HG02870 (cell line): Measurements from ENCODE around the gene BTAF1.
"Not testable (repeated sequence)": the region's sequence is repeated elsewhere in the genome, so short reads cannot be mapped to it uniquely, and the experiment has no call there.

Experiments used
- ATAC-seq: cut with Tn5 transposase; IDR thresholded peaks from one replicate; pipeline ENCODE4 v1.9.1; 2021; ENCODE audit warnings: mild to moderate bottlenecking, moderate library complexity; ENCODE audit not compliant: unreplicated experiment

Gene BTAF1

DNA sequence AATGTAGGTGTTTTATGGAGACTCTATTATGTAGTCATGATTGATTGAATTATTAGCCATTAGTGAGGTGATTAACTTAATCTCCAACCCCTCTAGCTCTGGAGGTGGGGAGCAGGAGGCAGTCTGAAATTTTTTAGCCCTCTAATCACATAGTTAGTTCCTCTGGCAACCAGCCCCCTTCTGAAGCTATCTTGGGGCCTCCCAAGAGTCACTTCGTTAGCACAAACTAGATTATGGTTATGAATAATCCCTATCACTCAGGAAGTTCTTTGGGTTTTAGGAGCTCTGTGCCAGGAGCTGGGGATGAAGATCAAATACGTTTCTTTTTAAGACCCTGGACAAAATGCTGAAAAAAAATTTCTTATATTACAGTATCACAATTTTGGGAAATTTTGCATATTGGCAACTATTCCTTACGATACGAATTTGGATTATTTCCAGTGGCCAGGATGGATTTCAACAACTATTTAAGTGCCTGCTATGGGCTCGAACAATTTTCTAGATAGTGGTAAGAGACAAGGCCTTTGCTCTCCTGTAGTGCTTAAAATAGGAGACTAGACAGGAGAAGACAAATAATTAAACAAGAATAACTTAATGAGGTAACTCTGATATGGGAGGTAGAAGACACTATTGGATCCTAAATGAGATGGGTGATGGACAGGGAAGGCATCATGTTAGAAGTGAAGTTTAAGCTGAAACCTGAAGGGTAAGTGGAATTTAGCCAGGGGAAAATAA, 52.9 kb downstream of the BTAF1 start:
- ATAC-seq: no peak

DNA sequence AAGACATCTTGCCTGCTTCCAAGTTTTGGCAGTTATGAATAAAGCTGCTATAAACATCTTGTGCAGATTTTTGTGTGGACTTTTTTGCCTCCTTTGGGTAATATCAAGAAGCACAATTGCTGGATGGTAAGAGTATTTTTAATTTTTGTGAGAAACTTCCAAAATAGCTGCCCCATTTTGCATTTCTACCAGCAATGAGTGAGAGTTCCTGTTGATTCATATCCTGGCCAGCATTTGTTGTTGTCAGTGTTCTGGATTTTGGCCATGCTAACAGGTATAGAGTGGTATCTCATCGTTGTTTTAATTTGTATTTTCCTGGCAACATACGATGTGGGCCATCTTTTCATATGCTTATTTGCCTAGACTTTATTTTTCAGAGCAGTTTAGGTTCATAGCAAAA, 53.9 kb downstream of the BTAF1 start:
- no peak for ATAC-seq

DNA sequence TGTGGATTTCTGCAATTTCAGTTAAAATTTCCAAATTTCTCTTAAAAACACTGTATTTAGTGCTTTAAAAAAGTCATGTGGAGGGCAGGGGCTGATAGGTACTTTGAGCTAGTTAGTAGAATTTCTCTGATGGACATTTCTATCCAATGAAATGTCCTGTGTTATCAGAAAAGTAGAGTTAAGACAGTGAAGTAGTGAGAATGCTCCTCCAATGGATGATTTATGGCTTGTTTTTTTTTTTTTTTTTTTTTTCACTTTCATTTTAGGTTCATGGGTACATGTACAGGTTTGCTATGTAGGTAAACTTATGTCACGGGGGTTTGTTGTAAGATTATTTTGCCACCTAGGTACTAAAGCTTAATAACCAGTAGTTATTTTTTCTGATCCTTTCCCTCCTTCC, 55.0 kb downstream of the BTAF1 start:
- no peak for ATAC-seq

DNA sequence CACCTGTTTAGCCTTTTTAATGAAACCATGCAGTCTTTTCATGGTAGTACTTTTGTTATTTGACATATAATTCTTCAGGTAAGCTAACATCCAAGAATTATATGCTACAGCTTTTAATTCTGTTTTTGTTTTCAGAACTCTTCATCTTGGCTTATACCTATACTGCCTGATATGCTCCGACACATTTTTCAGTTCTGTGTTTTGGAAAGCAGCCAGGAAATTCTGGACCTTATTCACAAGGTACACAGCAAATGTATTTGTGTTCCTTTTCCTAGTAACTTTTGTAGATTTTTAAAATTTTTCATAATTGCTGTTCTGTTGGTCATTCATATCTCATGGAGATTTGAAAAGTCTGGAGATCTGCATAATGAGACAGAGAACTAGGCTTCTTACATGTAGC, 56.7 kb downstream of the BTAF1 start:
- no peak for ATAC-seq

DNA sequence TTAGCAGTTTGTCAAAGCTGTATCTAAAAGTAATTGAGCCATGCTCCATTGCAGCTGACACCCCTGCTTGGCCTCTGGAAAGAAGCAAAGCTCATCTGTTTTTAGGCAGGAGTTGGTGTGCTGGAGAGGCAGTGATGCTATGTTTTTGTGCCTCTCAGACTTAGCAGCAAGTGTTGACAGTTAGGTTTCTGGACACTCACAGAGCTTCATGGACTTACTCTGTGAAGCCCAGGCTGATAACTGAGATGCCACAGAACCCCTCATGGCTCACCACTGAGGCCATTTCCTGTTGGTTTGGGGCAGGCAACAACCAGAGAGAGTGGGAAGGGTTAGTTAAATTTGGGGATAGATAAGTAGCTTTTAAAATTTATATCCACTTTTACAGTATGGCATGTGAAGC, 59.8 kb downstream of the BTAF1 start:
- ATAC-seq: no peak

DNA sequence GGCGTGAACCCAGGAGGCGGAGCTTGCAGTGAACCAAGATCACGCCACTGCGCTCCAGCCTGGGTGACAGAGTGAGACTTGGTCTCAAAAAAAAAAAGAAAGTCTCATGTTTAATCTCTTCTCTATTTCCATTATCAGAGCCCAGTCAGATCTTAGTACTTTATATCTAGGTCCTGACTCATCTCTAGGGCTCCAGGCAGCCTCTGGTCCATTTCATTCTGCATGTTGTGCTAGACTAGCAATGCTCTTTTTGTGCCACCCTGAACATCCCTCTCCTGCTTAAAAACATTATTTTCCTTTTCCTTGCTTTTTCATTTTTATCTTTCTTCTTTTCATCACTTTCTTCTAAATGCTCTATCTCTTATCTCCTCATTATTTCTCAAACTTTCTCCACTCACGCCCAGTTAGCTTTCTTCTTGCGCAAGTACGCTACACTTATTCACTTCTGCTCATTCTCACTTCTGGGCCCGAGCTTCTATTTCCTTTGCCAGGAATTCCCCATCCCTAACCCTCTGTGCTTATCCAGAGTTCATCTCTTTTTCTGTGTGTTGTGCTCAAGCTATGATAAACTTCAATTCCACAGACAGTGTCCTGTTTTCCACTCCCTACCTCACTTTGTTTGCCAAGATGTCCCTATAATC, 63.9 kb downstream of the BTAF1 start:
- ATAC-seq: no peak

DNA sequence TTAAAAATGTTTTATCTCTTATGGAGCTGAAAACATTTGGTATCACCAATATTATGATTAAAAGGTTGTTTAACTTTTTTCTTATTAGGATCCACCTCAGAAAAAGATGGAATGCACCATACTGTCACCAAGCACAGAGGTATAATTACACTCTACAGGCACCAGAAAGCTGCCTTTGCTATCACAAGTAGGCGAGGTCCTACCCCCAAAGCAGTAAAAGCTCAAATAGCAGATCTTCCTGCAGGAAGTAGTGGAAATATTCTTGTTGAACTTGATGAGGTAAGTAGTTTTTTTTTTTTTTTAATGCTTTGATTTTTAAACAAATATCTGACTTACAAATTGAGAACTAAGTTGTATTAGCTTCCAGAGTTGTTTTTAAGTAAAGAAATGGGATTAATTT, 68.5 kb downstream of the BTAF1 start:
- ATAC-seq: no peak

DNA sequence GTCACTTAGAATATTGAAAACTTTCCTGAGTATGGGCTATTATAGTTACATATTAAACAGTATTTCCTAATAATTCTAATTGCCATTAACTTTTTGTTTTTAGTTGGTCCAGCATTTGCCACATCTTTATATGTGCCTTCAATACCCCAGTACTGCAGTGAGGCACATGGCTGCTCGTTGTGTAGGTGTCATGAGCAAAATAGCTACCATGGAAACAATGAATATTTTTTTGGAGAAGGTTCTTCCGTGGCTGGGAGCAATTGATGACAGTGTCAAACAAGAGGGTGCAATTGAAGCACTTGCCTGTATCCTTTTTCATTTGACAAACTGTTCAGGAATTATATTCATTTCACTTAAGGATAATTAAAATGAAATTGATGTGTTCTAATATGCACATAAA, 72.7 kb downstream of the BTAF1 start:
- no peak for ATAC-seq

DNA sequence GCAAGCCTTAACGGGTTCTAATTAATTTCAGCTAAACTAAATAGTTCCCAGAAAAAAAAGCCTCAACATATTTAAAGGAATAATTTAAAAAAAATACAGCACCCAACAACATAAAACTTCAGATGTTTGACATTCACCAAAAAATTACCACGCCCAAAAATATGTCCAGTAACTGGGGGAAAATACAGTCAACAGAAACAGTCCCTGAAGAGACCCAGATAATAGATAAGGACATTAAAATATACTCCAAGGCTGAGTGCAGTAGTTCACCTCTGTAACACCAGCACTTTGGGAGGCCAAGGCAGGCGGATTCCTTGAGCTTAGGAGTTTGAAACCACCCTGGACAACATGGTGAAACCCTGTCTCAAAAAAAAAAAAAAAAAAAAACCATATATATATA, 78.0 kb downstream of the BTAF1 start:
- ATAC-seq: no peak

DNA sequence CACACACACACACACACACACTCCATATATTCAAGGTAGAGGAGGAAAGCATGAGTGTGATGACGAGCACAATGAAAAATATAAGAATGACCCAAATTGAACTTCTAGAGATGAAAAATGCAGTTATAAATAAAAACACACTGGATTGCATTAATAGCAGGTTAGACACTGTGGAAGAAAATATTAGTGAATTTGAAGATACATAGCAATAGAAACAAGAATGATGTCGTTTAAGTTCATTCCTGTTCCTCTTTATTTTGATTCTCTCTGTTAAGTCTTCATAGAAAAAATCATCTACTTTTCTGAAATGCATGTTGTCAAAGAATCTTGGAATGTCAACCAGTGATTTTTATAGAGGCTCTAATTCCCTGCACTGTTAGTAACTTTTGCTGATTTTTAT, 78.4 kb downstream of the BTAF1 start:
- ATAC-seq: no peak

DNA sequence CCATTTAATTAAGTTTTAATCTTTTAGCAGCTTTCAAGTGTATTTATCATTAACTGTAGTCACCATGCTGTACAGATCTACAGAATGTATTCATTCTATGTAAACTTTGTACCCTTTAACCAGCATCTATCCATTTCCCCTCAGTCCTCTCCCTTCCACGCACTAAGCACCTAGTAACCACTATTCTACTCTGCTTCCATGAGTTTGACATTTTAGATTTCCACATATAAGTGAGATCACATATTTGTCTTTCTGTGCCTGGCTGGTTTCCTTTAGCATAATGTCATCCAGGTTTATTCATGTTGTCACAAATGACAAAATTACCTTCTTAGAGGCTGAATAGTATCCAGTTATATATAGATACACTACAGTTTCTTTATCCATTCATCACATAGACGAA, 79.7 kb downstream of the BTAF1 start:
- ATAC-seq: no peak

DNA sequence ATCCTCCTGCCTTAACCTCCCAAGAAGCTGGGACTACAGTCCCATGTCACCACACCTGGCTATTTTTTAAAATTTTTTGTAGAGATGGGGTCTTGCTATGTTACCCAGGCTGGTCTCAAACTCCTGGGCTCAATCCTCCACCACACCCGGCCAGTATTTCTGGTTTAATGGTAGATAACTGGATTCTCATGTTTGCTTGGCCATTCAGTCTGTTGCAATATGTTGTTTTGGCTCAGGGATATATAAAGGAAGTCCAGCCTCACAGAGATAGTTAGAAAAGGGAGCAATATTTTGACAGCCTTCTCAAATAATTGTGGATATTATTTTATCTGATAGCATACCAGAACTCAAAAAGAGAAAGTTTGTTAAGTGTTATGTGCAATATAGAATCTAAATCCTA, 82.4 kb downstream of the BTAF1 start:
- no peak for ATAC-seq

DNA sequence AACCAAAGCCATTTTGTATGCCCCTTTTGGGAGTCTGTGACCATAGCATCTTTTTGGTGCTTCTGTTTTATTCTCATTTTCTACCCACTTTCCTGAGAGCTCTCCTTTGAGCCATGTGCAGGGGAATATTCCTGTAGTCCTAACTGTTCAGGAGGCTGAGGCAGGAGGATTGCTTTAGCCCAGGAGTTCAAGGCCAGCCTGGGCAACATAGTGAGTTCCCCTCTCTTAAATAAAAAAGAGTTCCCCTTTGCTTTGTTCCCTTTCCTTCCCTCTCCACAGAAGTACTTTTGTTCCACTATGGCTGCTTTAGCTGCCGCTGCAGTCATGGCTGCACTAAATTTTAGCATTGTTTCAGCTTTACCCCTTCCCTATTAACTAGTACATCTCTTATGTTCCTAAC, 85.9 kb downstream of the BTAF1 start:
- ATAC-seq: no peak

DNA sequence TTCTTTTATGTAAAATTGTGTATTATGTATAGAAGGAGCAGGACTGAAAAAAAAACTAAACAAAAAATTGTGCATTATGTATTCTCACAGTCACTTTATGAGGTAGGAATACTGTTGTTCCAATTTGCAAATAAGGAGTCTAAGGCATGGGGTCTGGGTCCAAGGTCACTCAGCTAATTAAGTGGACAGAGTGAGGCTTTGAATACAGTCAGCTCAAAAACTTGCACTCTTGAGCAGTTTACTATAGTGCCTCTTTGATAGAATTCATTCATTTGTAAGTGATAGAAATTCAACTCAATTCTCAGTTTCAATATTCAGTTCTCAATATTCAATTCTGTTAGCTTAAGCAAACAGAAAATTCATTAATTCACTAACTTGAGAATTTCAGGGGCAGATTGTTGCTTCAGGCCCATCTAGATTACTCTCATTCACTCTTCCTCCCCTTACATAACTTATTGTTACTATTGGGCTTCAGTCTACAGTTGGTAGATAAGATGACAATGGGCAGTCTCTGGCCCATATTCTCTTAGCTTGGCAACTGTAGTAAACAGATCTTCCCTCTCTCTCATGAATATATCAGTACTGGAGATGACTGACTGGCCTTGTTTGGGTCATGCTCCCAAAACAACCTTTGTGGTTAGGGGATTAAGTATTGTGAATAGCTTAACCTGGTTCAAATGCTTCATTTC, 86.6 kb downstream of the BTAF1 start:
- no peak for ATAC-seq

DNA sequence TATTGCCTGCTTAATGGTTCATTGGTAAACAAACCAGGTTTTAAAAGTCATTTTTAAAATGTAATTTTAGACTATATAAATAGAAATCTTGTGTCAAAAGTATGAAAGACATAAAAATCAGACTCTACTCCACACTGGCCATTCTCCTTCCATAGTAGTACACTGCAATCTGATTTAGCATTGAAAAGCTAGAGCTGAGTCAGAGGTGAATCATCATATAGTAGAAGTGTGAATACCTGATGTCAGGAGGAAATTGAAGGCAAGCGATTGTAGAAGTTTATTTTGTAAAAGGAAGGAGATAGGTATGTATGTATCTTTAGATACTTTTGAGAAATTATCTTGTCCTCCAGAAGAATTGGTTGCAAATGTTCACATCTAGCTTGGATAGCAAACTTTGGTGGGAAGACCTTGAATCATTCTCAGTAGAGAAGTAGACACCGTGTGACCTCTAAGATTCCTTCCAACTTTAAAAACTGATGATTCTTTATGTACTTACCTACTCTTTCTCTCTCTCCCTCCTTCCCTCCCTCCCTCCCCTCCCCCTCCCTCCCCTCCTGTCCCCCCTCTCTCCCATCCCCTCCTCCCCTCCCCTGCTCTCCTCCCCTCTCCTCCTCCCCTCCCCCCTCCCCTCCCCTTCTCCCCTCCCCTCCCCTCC, 88.1 kb downstream of the BTAF1 start:
- ATAC-seq: no peak

DNA sequence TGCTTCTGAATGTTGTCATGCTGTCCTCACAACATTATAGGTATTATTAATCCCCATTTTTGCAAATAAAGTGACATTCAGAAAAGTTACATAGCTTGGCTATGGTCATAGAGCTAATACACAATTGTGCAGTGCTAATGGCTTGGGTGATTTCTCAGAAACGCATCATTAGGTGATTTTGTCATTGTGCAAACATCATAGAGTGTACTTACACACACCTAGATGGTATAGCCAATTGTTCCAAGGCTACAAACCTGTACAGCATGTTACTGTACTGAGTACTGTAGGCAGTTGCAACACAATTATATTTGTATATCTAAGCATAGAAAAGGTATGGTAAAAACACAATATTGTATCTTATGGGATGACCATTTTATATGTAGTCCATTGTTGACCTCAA, 91.0 kb downstream of the BTAF1 start:
- no peak for ATAC-seq

DNA sequence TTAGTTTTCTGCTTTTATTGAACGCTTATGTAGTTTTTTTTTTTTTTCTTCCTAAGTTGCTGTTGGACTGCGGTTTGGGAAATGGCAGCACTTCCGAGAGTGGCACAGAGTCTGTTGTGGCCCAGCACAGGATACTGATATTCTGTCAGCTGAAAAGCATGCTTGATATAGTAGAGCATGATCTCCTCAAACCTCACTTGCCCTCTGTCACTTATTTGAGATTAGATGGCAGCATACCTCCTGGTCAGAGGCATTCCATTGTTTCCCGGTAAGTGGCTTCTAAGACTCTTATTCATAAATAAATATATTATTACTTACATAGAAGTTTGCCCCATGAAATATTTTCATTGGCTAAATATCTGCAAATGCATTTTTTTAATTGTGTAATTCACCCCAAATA, 101.1 kb downstream of the BTAF1 start:
- ATAC-seq: no peak

DNA sequence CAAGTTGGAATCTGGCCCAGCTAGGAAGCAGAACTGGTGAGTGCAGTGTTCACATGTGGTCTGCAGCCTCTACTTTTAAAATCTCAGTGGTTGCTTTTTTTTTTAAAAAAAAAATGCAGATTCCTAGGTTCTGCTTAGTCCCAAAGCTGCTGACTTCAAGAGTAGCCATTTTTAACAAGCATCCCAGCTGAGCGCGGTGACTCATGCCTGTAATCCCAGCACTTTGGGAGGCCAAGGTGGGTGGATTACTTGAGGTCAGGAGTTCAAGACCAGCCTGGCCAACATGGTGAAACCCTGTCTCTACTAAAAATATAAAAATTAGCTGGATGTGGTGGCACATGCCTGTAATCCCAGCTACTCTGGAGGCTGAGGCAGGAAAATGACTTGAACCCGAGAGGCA, 101.8 kb downstream of the BTAF1 start:
- ATAC-seq: not testable (repeated sequence)

DNA sequence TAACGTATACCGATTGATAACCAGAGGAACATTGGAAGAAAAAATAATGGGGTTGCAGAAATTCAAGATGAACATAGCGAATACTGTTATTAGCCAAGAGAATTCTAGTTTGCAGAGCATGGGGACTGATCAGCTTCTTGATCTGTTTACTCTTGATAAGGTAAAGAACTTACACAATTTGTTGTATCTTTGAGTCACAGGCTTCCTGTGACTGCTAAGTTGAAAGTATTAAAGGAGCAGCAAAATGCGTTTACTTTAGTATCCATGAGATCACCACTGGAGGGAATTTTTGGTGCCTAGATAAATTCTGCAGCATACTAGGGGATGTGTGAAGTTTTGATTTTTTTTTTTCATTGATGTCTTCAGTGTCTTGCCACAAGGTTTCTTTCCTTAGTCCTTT, 103.6 kb downstream of the BTAF1 start:
- ATAC-seq: no peak

DNA sequence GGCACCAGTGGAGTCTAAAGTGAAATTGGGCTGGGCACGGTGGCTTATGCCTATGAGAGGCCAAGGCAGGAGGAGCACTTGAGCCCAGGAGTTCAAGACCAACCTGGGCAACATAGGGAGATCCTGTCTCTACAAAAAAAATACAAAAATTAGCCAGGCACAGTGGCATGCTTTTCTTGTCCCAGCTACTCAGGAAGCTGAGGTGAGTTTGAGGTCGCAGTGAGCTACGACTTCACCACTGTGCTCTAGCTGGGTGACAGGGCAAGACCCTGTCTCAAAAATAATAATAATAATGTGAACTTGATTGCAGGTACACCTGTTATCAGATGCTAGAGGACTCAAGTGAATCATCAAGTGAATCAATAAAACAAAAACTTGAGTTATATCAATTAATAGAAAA, 108.0 kb downstream of the BTAF1 start:
- ATAC-seq: no peak

DNA sequence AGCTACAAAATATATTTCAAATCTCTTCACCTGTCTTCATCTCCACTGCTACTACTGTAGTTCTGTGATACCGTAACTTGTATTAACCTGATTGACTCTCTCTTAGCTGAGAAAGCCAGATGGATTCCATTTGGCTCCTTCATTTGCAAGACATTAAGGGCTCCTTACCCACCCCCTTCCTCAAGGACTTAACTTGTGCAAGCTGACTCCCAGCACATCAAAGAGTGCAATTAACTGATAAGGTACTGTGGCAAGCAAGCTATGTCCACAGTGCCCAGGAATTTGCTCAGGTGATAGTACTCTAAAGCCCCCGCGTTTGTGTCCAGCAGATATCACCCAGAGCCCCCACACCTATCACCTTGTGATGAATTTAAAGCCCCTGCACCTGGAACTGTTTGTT, 109.5 kb downstream of the BTAF1 start:
- ATAC-seq: not testable (repeated sequence)

DNA sequence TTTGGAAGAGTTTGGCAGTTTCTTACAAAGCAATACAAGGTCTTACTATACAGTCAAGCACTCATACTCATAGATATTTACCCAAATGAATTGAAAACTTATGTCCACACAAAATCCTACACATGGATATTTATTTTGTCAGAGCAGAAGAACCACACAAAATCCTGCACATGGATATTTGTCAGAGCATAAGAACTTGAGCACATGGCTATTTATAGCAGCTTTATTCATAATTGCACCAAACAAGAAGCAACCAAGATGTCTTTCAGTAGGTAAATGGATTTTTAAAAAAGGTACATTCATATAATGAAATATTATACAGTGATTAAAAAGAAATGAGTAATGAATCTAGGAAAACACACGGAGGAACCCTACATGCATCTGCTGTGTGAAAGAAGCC, 115.4 kb downstream of the BTAF1 start:
- no peak for ATAC-seq
